ENCODE data around the gene KLHL8.

KLHL8 gene

DNA sequence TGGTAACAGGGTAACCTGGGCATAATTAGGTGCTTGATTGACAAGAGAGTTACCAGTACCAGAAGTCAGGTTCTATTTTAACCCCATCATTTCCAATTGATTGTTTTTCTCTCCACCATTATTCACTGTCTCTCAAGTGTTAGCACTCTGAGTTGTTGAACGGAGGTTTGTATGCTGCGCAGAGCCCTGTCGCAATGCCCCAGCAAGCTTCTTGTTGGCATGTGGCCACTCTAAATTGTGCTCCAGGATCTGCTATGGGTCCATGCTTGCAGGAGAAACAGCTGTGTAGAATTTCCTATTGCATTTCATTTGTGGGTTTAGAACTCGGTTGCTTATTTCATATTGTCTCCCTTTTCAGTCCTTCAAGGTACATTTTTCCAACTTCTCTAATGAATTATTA is 98.2 kb downstream of the KLHL8 start:
- TF ChIP-seq, protein P1, sequence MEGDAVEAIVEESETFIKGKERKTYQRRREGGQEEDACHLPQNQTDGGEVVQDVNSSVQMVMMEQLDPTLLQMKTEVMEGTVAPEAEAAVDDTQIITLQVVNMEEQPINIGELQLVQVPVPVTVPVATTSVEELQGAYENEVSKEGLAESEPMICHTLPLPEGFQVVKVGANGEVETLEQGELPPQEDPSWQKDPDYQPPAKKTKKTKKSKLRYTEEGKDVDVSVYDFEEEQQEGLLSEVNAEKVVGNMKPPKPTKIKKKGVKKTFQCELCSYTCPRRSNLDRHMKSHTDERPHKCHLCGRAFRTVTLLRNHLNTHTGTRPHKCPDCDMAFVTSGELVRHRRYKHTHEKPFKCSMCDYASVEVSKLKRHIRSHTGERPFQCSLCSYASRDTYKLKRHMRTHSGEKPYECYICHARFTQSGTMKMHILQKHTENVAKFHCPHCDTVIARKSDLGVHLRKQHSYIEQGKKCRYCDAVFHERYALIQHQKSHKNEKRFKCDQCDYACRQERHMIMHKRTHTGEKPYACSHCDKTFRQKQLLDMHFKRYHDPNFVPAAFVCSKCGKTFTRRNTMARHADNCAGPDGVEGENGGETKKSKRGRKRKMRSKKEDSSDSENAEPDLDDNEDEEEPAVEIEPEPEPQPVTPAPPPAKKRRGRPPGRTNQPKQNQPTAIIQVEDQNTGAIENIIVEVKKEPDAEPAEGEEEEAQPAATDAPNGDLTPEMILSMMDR (IDR thresholded peaks at IDR 0.05; ENCODE audit: insufficient read depth, missing control alignments), result no peak
- DNase-seq (ENCODE audit: insufficient read length, low spot score) (no peak), FAIRE-seq (no peak)

DNA sequence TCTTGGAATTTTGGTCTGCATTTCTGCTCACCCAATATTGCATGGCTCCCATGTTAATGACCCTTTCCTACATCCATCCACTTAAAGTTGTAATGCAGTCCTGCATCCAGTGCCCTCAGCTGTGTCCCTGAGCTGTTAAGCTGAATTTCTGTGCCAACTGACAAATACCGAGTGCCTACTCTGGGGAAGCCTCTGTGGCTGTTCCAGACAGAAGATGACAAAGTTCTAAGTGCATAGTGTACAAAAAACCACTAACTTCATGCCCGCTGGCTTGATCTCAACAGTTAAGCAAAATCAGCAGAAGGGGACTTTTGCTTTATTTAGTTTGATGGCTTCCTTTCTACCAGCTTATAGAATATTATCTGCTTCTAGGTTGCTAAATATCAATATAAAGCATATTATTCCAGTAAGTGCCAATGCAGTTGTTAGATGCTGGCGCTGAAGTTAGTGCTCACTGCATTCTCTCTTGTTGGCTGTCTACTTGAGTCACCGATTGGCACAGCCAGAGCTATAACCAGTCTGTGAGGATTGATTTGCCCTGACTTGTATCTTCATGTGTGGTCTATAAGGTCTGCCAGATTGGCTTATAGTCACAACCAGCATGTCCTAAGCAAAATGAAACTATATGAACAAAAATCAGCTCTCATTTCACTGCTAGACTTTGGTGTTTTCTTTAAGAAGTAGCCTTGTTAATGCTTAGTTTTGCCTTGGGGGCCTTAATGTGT is 98.9 kb downstream of the KLHL8 start:
- DNase-seq (ENCODE audit: insufficient read length, low spot score), result no peak
- no peak for FAIRE-seq
- TF ChIP-seq, protein P1 (IDR thresholded peaks at IDR 0.05; ENCODE audit: insufficient read depth, missing control alignments), result no peak

DNA sequence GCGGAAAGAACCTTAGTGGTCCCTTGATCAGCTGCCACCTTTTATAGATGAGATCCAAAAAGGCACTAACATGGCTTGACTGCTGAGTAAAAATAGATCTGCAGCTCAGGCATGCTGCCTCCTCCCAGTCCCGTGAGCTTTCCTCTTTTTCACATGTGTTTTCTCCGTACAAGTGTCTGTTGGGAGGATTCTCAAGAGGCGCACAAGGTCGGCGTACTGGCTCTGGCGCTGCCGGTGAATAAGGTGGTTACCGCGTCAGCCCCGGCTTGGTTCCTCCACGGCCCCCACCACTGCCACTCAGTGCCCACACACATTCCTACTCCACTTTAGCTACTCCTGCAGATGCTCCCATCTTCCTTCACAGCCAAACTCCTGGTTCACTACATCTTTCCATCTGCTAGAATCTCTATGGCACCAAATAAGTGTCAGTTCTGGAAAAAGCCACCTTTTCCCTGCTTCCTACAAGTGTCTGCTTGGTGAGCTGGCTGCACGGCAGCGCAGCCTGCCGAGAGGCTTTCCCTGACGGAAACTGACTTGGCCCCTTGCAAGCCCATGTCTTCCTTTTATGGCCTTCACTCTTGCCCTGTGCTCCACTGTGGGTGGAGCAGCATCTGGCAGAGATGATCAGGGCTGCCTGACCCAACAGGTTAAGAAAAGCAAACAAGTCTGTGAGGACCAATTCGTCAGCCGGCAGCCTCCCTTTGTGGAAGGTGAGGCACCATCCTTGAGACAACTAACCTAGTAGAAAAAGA is 99.8 kb downstream of the KLHL8 start:
- FAIRE-seq (no peak), DNase-seq (ENCODE audit: insufficient read length, low spot score) (no peak)
- TF ChIP-seq, protein P1 (IDR thresholded peaks at IDR 0.05; ENCODE audit: insufficient read depth, missing control alignments), result no peak

DNA sequence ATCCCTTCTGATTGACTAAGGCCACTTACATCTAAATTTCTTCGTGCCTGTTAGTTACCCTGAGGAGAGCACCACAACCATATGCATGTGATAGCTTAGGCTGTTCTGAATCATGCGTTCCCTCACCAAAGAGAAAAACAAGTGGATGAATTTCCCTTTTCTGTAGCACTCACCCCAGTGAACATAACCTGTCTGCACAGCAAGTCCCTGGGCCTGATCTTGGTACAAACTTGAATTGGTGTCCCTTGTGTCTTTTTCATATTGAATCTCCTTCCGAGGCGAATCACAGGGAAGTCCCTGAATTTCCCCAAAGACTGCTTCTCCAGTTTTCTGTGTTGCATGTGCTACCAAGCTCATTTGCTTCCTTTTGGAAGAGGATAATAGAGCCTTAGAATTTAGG is 100.4 kb downstream of the KLHL8 start:
- TF ChIP-seq, protein P1 (IDR thresholded peaks at IDR 0.05; ENCODE audit: insufficient read depth, missing control alignments), result no peak
- FAIRE-seq (no peak), DNase-seq (ENCODE audit: insufficient read length, low spot score) (no peak)

GRCh38 chr4:87118826-87119225 is 101.6 kb downstream of the KLHL8 start:
- TF ChIP-seq, protein P1 (IDR thresholded peaks at IDR 0.05; ENCODE audit: insufficient read depth, missing control alignments), result no peak
- no peak for FAIRE-seq
- no peak for DNase-seq (ENCODE audit: insufficient read length, low spot score)

GRCh38 chr4:87118421-87118820 is 102.0 kb downstream of the KLHL8 start:
- TF ChIP-seq, protein P1 (IDR thresholded peaks at IDR 0.05; ENCODE audit: insufficient read depth, missing control alignments), result no peak
- DNase-seq (ENCODE audit: insufficient read length, low spot score) (no peak), FAIRE-seq (no peak)

DNA sequence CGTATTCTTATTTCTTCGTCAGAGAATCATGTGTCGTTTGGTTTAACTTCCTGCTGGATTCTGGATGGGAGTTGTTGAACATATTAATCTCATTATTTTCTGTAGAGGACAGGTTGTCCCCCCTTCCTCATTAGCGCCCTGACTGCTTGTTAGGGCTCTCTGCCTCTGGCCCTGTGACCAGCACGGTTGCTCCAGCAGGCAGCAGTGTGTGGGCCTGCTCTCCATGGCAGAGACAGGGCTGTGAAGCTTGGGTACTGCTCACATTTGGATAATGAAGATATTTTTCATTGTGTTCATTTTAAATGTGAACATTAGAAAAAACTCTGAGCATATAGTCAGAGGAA is 102.7 kb downstream of the KLHL8 start:
- no peak for DNase-seq (ENCODE audit: insufficient read length, low spot score)
- TF ChIP-seq, protein P1 (IDR thresholded peaks at IDR 0.05; ENCODE audit: insufficient read depth, missing control alignments), result no peak
- no peak for FAIRE-seq
